Gastroesophageal sphincter (tissue), 4 donors: Measurements from ENCODE around the gene PHACTR1. TPM values are rescaled to one million over a fixed set of nuclear protein-coding genes. Genes with fewer than 3 reads are reported as not detected.

Experiments used
- ATAC-seq: fragments of 150-250 bp; one replicate; pipeline ENCODE4 v1.9.1; 2016; ENCODE audit warnings: mild to moderate bottlenecking, moderate library complexity
- H3K27ac ChIP-seq, 4 donors: fragments of 200-600 bp; sonication (generic) in 3 of 4; 1 replicate in 3 of 4; 2 replicates in 1 of 4; pipeline ENCODE4 v1.5.1; 2016 to 2019
- H3K27me3 ChIP-seq: fragments of 200-600 bp; sonication (generic); one replicate; pipeline ENCODE4 v1.5.1; 2019
- H3K36me3 ChIP-seq, 2 donors: fragments of 200-600 bp; sonication (generic); one replicate each; pipeline ENCODE4 v1.5.1; 2019; ENCODE audit warnings: control low read depth in 1 of 2
- H3K4me1 ChIP-seq, 3 donors: fragments of 200-600 bp; sonication (generic); 1 replicate in 2 of 3; 2 replicates in 1 of 3; pipeline ENCODE4 v1.5.1; 2016 to 2019; ENCODE audit warnings: control low read depth in 2 of 3
- H3K4me3 ChIP-seq, 2 donors: fragments of 200-600 bp; sonication (generic); one replicate each; pipeline ENCODE4 v1.5.1; 2019; ENCODE audit warnings: mild to moderate bottlenecking in 1 of 2, moderate library complexity in 1 of 2
- H3K9me3 ChIP-seq, 3 donors: fragments of 200-600 bp; sonication (generic); one replicate each; pipeline ENCODE4 v1.5.1; 2017 to 2019; ENCODE audit warnings: control low read depth in 2 of 3
- EP300 ChIP-seq: sonication (generic); formaldehyde crosslinking; IDR thresholded peaks from one replicate; pipeline ENCODE4 v1.6.1; 2017; ENCODE audit warnings: antibody characterized with exemption, mild to moderate bottlenecking
- POLR2A ChIP-seq, 2 donors: fragments of 450-650 bp; IDR thresholded peaks; one replicate each; pipeline ENCODE4 v1.6.1; 2017; ENCODE audit warnings: antibody characterized with exemption in 2 of 2, mild to moderate bottlenecking in 2 of 2, moderate library complexity in 1 of 2
- POLR2AphosphoS5 ChIP-seq: sonication (generic); formaldehyde crosslinking; IDR thresholded peaks from one replicate; pipeline ENCODE4 v1.6.1; 2017; ENCODE audit warnings: antibody characterized with exemption
- WGBS, 2 donors: methylation state at CpG; one replicate each; pipeline ENCODE4 v1.1.5; 2018; ENCODE audit warnings: low coverage in 1 of 2; 5-methylcytosine and 5-hydroxymethylcytosine counted together
- total RNA-seq, 4 donors: library from RNA; depleted of rRNA; stranded (reverse); fragments of >200 nt; gene quantifications; one replicate each; pipeline ENCODE4 v1.1.0, GENCODE V29; 2016
- TF ChIP-seq, protein P1 (sequence below), 4 experiments: fragments of 200-600 bp in 2 of 4; fragments of 450-650 bp in 2 of 4; sonication (generic) in 1 of 4; IDR thresholded peaks; one replicate each; pipeline ENCODE4 v1.5.1; 2017 to 2019; ENCODE audit warnings: antibody characterized with exemption in 4 of 4, mild to moderate bottlenecking in 2 of 4, moderate library complexity in 2 of 4

The PHACTR1 gene
- total RNA-seq, 4 donors from 2014 or later, result 0.20 to 27.3 (median 2.2) TPM

GRCh38 chr6:12884983-12885382 lies 168.4 kb downstream of the PHACTR1 start:
- WGBS, 2 donors, result 50 to 64% methylated on average over 4 to 7 of the region's 7 CpGs
- Histone ChIP-seq H3K36me3 (no peaks in the 10 kb centered on the region), H3K27me3 (peaks cover 43% of the 10 kb centered on the region), H3K27ac (no peak overlapping the region), H3K4me1 (no peaks in the 10 kb centered on the region), H3K9me3 (no peaks in the 10 kb centered on the region), H3K4me3 (no peak overlapping the region)
- ATAC-seq, result no peak
- no peak for TF ChIP-seq POLR2AphosphoS5
- no peak for TF ChIP-seq POLR2A (IDR thresholded peaks at IDR 0.05)
- no peak for TF ChIP-seq EP300

DNA sequence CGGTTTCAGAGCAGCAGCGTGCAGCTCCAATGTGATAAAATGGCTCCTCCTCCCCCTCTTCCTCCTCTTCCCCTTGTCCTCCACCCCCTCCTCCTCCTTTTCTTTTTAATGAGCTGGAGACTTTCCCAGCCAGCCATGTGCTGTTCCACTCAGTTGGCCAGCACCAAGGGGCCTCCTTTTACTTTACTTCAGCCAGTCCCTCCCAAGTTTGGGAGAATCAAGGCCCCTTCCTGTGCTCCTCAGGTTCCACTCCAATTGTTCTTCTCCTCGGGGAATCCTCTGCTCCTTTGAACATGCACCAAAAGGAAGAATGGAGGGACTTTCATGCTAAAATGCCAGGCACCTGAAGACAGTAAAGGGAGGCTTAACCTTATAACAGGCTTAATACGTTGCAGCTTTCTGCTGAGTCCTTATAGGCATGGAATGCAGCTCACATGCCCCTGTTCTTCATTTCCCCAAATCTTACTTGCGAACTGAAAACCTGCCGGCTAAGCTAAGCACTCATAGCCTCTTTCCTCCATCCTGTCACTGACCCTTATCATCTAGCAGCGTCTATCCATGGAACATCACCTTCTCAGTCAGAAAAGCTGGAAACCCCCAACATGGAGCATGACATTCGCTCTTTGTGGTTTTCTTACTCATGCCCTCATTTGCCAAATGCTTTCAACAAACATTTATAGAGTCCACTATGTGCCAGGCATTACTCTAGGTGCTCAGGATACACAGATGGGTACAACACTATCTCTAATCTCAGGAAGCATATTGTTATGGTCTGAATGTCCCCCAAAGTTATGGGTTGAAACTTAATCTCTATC lies 170.6 kb downstream of the PHACTR1 start:
- H3K27ac ChIP-seq, result no peak overlapping the region
- H3K9me3 ChIP-seq, result peaks cover 0 to 7% (median 0%) of the 10 kb centered on the region in 3 donors
- no peaks in the 10 kb centered on the region for H3K36me3 ChIP-seq
- no peak overlapping the region for H3K4me3 ChIP-seq
- peaks cover 33% of the 10 kb centered on the region for H3K27me3 ChIP-seq
- no peak for ATAC-seq
- WGBS, 2 donors, result 51 to 54% methylated on average over 8 of the region's 8 CpGs
- H3K4me1 ChIP-seq, result no peaks in the 10 kb centered on the region
- TF ChIP-seq, protein P1, sequence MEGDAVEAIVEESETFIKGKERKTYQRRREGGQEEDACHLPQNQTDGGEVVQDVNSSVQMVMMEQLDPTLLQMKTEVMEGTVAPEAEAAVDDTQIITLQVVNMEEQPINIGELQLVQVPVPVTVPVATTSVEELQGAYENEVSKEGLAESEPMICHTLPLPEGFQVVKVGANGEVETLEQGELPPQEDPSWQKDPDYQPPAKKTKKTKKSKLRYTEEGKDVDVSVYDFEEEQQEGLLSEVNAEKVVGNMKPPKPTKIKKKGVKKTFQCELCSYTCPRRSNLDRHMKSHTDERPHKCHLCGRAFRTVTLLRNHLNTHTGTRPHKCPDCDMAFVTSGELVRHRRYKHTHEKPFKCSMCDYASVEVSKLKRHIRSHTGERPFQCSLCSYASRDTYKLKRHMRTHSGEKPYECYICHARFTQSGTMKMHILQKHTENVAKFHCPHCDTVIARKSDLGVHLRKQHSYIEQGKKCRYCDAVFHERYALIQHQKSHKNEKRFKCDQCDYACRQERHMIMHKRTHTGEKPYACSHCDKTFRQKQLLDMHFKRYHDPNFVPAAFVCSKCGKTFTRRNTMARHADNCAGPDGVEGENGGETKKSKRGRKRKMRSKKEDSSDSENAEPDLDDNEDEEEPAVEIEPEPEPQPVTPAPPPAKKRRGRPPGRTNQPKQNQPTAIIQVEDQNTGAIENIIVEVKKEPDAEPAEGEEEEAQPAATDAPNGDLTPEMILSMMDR (IDR thresholded peaks at IDR 0.05), result no peak
- TF ChIP-seq EP300 (no peak), POLR2A (IDR thresholded peaks at IDR 0.05) (no peak)

DNA sequence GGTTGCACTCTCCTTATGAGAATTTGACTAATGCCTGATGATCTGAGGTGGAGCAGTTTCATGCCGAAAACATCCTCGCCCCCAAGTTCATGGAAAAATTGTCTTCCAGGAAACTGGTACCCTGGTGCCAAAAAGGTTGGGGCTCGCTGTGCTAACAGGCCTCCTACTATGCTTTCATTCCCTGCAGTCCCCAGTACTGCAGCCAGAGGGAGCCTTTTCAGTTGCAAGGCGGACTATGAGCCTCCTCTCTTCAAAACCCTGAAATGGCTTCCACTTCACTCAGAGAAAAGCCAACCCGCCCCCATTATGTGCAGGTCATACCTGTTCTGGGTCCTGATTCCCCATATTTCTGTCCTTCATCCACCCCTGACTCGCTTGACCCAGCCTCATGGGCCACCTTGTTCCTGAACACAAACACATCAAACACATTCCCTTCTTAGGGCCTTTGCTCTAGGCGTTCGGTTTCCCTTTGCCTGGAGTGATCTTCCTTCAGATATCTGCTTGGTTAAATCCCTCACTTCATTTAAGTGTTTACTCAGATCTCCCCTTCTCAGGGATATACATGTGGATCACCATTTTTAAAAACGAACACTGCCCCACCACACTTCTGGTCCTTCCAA lies 173.7 kb downstream of the PHACTR1 start:
- peaks cover 8% of the 10 kb centered on the region for H3K27me3 ChIP-seq
- no peaks in the 10 kb centered on the region for H3K36me3 ChIP-seq
- ATAC-seq, result no peak
- H3K4me1 ChIP-seq, result peaks cover 0 to 8% (median 0%) of the 10 kb centered on the region in 3 donors
- 94 to 95% methylated on average over 5 to 6 of the region's 9 CpGs for WGBS, 2 donors
- peaks cover 0 to 7% (median 0%) of the 10 kb centered on the region in 3 donors for H3K9me3 ChIP-seq
- H3K27ac ChIP-seq, result no peak overlapping the region
- H3K4me3 ChIP-seq, result no peak overlapping the region
- TF ChIP-seq, protein P1 (IDR thresholded peaks at IDR 0.05), result peak in 1 of 4 experiments; percentile 30
- TF ChIP-seq EP300, result no peak

GRCh38 chr6:12891595-12891994 lies 175.0 kb downstream of the PHACTR1 start:
- peaks cover 12% of the 10 kb centered on the region for H3K27me3 ChIP-seq
- H3K4me3 ChIP-seq, result no peak overlapping the region
- no peak overlapping the region for H3K27ac ChIP-seq
- 22% methylated on average over 1 of the region's 1 CpG; no CpG with 5 or more reads in 1 of the 2 donors for WGBS, 2 donors
- peaks cover 0 to 7% (median 0%) of the 10 kb centered on the region in 3 donors for H3K9me3 ChIP-seq
- no peaks in the 10 kb centered on the region for H3K36me3 ChIP-seq
- TF ChIP-seq, protein P1 (IDR thresholded peaks at IDR 0.05), result no peak
- TF ChIP-seq POLR2AphosphoS5 (no peak), POLR2A (IDR thresholded peaks at IDR 0.05) (no peak), EP300 (no peak)
- H3K4me1 ChIP-seq, result peaks cover 0 to 8% (median 0%) of the 10 kb centered on the region in 3 donors
- no peak for ATAC-seq

- peaks cover 14% of the 10 kb centered on the region for H3K27me3 ChIP-seq
- WGBS, 2 donors, result 35 to 58% methylated on average over 4 of the region's 4 CpGs
- TF ChIP-seq, protein P1 (IDR thresholded peaks at IDR 0.05), result no peak
- TF ChIP-seq EP300, result no peak
- TF ChIP-seq POLR2AphosphoS5, result no peak
- no peak for TF ChIP-seq POLR2A (IDR thresholded peaks at IDR 0.05)
- peaks cover 0 to 7% (median 0%) of the 10 kb centered on the region in 3 donors for H3K9me3 ChIP-seq
- ATAC-seq, result no peak
- H3K4me3 ChIP-seq, result no peak overlapping the region
- H3K27ac ChIP-seq, result no peak overlapping the region
- no peaks in the 10 kb centered on the region for H3K36me3 ChIP-seq
- peaks cover 0 to 8% (median 0%) of the 10 kb centered on the region in 3 donors for H3K4me1 ChIP-seq
These were observed 175.6 kb downstream of the PHACTR1 start for GRCh38 chr6:12892151-12892550.
